ENCODE data around the gene BAHCC1. TPM values are rescaled to one million over a fixed set of nuclear protein-coding genes. Genes with fewer than 3 reads are reported as not detected.

The BAHCC1 gene
- total and polyA plus RNA-seq, 9 of the 15 experiments (the other 6 are each of a cell fraction or from before 2014, with no cell fraction given): 0.14 to 26.9 (median 5.0) TPM

GRCh38 chr17:81511804-81512561, 116.7 kb downstream of the BAHCC1 start (continued):
- TF ChIP-seq ESRRA (IDR thresholded peaks at IDR 0.05; ENCODE audit: borderline replicate concordance, low read depth) (no peak), TAF1 (IDR thresholded peaks at IDR 0.05; ENCODE audit: control insufficient read depth, extremely low read depth, insufficient read depth, low read length, severe bottlenecking) (no peak), ZNF395 (CRISPR knock-in tag; IDR thresholded peaks at IDR 0.05) (no peak), CREB3L1 (IDR thresholded peaks at IDR 0.05; ENCODE audit: borderline replicate concordance, low read depth) (0 out of 2 replicates have a peak, but pooled peaks have one; percentile 9), MECOM (CRISPR knock-in tag; IDR thresholded peaks at IDR 0.05) (no peak), FUS (optimal IDR thresholded peaks at IDR 0.05; ENCODE audit: low read depth, low read length) (peak; percentile 11), ZNF644 (tag; IDR thresholded peaks at IDR 0.05; ENCODE audit: low read depth) (no peak), HNRNPUL1 (IDR thresholded peaks at IDR 0.05; ENCODE audit: low read length) (no peak), ARID3B (CRISPR knock-in tag; IDR thresholded peaks at IDR 0.05; ENCODE audit: borderline replicate concordance) (no peak), PHTF2 (CRISPR knock-in tag; IDR thresholded peaks at IDR 0.05) (no peak), NONO (IDR thresholded peaks at IDR 0.05; ENCODE audit: low read depth in 2 of 2, low read length in 1 of 2) (no peak), RUNX1 (IDR thresholded peaks at IDR 0.05; ENCODE audit: low read depth) (no peak), ATF7 (IDR thresholded peaks at IDR 0.05) (no peak), ZNF717 (CRISPR knock-in tag; IDR thresholded peaks at IDR 0.05) (no peak), RBFOX2 (IDR thresholded peaks at IDR 0.05; ENCODE audit: low read depth, low read length) (no peak; the same call in 1 of the 2 replicates), ZNF830 (CRISPR knock-in tag; IDR thresholded peaks at IDR 0.05) (no peak), SIRT6 (IDR thresholded peaks at IDR 0.05; ENCODE audit: low read depth, low read length) (peak; percentile 96), POLR2AphosphoS2 (IDR thresholded peaks at IDR 0.05; ENCODE audit: low read length) (no peak), ZNF239 (CRISPR knock-in tag; IDR thresholded peaks at IDR 0.05) (no peak), NFE2 (IDR thresholded peaks at IDR 0.05; ENCODE audit: low read depth) (no peak), SETDB1 (IDR thresholded peaks at IDR 0.05; ENCODE audit: low read length) (no peak), EHMT2 (IDR thresholded peaks at IDR 0.05) (no peak), SAFB (IDR thresholded peaks at IDR 0.05; ENCODE audit: borderline replicate concordance, low read depth, low read length) (0 out of 2 replicates have a peak, but pooled peaks have one; percentile 5), ZSCAN29 (IDR thresholded peaks at IDR 0.05) (no peak)
